Left ventricle myocardium inferior (tissue), 1 donor: ENCODE results near the gene NCAPG2. TPM values are rescaled to one million over a fixed set of nuclear protein-coding genes. Genes with fewer than 3 reads are reported as not detected.

Experiments used
- DNase-seq: peaks from one replicate; pipeline ENCODE4 v3.0.0-alpha.2; 2020
- H3K27ac ChIP-seq: fragments of 200-600 bp; replicated peaks from 2 replicates; pipeline ENCODE4 v1.8.0; 2021
- H3K27me3 ChIP-seq: fragments of 200-600 bp; 2 replicates; pipeline ENCODE4 v1.8.0; 2021; ENCODE audit warnings: low read depth
- H3K36me3 ChIP-seq: fragments of 200-600 bp; 2 replicates; pipeline ENCODE4 v1.8.0; 2021
- H3K4me1 ChIP-seq: fragments of 200-600 bp; 2 replicates; pipeline ENCODE4 v1.8.0; 2021
- H3K4me3 ChIP-seq: fragments of 200-600 bp; 2 replicates; pipeline ENCODE4 v1.8.0; 2021; ENCODE audit warnings: mild to moderate bottlenecking, moderate library complexity
- H3K9me3 ChIP-seq: fragments of 200-600 bp; replicated peaks from 2 replicates; pipeline ENCODE4 v1.8.0; 2021
- intact Hi-C: fragments of 100-400 bp; cut with micrococcal nuclease; formaldehyde crosslinking; loops from one replicate; pipeline ENCODE4 v1.11.0; 2022
- total RNA-seq: library from RNA; stranded (reverse); fragmentation: NEBNext Ultra II Directional; extraction: Animal tissue kit (Norgen Biotek cat#: 25700); gene quantifications from one replicate; pipeline ENCODE4 v1.2.1, GENCODE V29; 2021
- TF ChIP-seq, protein P1 (sequence below): fragments of 200-600 bp; IDR thresholded peaks from 2 replicates; pipeline ENCODE4 v1.8.0; 2021; ENCODE audit warnings: antibody characterized with exemption, mild to moderate bottlenecking, borderline replicate concordance
- donor health status: DM: no; HTN: yes; CAD: no; lungs with severe emphysema.

Gene NCAPG2
- total RNA-seq, 1 donor from 2014 or later = 3.7 TPM

DNA sequence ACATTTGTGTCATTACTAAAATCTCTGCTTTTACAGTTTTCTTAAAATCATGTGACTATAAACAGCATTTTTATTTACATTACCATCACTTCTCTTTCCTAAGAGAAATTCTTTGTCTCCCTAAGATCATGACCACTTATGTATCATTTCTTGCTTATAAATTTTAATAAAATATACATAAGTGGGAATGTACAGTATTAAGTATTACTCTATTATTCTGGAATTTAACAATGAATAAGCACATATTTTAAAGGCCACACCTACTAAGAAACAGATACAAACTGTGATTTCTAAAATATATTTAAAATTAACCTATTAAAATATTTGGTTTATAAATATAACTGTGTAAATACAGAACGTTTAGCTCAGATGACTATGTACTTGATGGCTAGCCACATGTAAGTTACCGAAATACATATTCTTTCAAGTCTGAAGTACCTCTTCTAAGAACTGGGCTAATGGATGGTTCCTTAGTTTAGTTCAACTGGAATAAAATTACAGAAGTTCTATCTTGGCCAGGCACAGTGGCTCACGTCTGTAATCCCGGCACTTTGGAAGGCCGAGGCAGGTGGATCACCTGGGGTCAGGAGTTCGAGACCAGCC, 83.7 kb downstream of the NCAPG2 start:
- Histone ChIP-seq H3K4me1 (no peaks in the 10 kb centered on the region), H3K4me3 (no peak overlapping the region), H3K9me3 (no peaks in the 10 kb centered on the region), H3K27ac (no peak overlapping the region), H3K27me3 (no peaks in the 10 kb centered on the region), H3K36me3 (no peaks in the 10 kb centered on the region)
- TF ChIP-seq, protein P1, sequence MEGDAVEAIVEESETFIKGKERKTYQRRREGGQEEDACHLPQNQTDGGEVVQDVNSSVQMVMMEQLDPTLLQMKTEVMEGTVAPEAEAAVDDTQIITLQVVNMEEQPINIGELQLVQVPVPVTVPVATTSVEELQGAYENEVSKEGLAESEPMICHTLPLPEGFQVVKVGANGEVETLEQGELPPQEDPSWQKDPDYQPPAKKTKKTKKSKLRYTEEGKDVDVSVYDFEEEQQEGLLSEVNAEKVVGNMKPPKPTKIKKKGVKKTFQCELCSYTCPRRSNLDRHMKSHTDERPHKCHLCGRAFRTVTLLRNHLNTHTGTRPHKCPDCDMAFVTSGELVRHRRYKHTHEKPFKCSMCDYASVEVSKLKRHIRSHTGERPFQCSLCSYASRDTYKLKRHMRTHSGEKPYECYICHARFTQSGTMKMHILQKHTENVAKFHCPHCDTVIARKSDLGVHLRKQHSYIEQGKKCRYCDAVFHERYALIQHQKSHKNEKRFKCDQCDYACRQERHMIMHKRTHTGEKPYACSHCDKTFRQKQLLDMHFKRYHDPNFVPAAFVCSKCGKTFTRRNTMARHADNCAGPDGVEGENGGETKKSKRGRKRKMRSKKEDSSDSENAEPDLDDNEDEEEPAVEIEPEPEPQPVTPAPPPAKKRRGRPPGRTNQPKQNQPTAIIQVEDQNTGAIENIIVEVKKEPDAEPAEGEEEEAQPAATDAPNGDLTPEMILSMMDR = no peak
- DNase-seq = no peak
- intact Hi-C loops = no loop called here

DNA sequence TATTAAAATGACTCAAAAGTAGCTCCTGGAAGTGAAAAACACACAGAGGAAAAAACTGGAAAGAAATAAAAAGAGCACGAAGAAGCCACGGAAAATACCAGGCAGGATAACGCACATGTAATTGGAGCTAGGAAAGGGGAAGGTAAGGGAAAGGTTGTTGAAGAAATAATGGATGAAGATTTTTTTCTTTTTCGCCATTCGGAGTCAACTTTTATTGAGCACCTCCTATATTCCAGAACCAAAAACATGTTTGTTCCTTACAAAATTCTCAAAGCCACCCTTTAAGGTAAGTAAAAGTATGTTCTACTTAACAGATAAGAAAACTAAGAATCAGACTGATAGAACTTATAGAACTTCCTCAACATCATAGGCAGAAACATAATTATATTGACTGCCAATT, 84.2 kb downstream of the NCAPG2 start:
- H3K9me3 ChIP-seq = no peaks in the 10 kb centered on the region
- no peaks in the 10 kb centered on the region for H3K36me3 ChIP-seq
- TF ChIP-seq, protein P1 = no peak
- DNase-seq = no peak
- H3K4me1 ChIP-seq = no peaks in the 10 kb centered on the region
- no peaks in the 10 kb centered on the region for H3K27me3 ChIP-seq
- H3K4me3 ChIP-seq = no peak overlapping the region
- intact Hi-C loops = no loop called here
- H3K27ac ChIP-seq = no peak overlapping the region

DNA sequence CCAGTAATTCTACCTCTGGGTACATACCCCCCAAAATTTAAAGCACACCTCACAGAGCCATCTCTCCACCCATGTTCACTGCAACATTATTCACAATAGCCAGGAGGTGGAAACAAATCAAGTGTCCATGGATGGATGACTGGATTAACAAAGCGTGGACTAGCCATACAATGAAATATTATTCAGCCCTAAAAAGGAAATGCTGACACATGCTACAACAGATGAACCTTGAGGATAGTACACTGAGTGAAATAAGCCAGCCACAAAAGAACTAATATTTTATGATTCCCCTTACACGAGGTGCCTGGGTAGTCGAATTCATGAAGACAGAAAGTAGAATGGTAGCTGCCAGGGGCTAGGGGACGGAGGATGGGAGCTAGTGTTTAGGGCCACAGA, 85.9 kb downstream of the NCAPG2 start:
- TF ChIP-seq, protein P1 = no peak
- intact Hi-C loops = no loop called here
- no peaks in the 10 kb centered on the region for H3K36me3 ChIP-seq

DNA sequence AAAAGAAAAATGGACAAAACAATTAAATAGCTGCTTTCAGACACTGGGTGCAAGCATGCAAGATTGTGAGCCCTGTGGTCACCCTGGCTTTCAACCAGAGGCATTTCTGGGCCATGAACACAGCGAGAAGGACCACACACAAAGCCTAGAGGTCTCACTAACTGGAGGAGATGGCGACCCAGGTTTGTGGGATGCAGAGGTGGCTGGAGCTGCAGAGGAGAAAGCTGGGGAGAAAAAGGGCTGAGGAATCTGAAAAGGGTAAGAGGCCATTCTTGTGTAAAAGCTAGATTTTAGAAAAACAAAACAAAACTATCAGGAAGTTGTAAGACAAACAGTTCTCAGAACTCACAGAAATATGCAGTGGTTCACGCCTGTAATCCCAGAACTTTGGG, 86.9 kb downstream of the NCAPG2 start:
- no peaks in the 10 kb centered on the region for H3K9me3 ChIP-seq
- no peaks in the 10 kb centered on the region for H3K27me3 ChIP-seq
- H3K36me3 ChIP-seq = no peaks in the 10 kb centered on the region
- no peaks in the 10 kb centered on the region for H3K4me1 ChIP-seq
- no peak overlapping the region for H3K27ac ChIP-seq
- no peak for DNase-seq
- TF ChIP-seq, protein P1 = no peak
- no peak overlapping the region for H3K4me3 ChIP-seq
- intact Hi-C loops = no loop called here

More for the DNA sequence above, 85.9 kb downstream of the NCAPG2 start:
- H3K4me1 ChIP-seq = no peaks in the 10 kb centered on the region
- no peaks in the 10 kb centered on the region for H3K27me3 ChIP-seq
- H3K4me3 ChIP-seq = no peak overlapping the region
- H3K9me3 ChIP-seq = no peaks in the 10 kb centered on the region
- no peak for DNase-seq
- H3K27ac ChIP-seq = no peak overlapping the region

DNA sequence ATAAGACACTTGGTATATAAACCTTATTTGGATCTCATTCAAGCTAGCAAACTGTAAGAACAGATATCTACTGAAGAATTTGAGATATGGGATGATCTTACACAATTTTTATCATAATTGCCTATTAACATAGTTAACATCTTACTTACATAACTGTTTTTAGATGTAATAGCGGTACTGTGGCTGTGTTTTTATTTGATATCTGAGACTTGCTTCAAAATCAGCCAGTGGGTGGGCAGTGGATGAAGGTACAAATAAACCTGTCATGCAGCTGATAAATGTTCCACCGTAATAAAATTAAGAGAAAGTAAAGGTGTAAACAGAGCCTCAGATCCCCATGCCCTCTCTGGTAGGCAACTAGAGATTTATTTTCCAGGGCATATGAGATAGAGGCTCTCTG, 88.6 kb downstream of the NCAPG2 start:
- Histone ChIP-seq H3K4me1 (no peaks in the 10 kb centered on the region), H3K4me3 (no peak overlapping the region), H3K9me3 (no peaks in the 10 kb centered on the region), H3K36me3 (no peaks in the 10 kb centered on the region), H3K27me3 (no peaks in the 10 kb centered on the region), H3K27ac (no peak overlapping the region)
- DNase-seq = no peak
- TF ChIP-seq, protein P1 = no peak
- intact Hi-C loops = no loop called here

DNA sequence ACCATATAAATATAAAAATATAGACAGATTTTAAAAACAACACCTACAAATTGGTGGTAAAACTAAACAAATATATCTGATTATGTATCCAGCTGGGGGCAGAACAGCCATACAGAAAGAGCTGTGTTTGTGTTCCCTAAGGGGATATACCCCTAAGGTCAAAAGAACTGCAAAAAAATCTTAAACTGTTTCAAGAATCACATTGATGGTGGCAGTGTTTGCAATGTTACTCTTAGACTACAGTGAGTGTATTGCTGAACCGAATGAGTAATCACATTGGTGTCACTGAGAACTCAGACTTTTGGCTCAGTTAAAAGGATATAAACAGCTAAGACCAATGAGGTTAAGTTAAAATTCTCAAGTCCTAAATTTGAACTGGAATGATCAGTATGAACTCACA, 89.9 kb downstream of the NCAPG2 start:
- H3K4me3 ChIP-seq = no peak overlapping the region
- H3K27ac ChIP-seq = no peak overlapping the region
- TF ChIP-seq, protein P1 = no peak
- H3K36me3 ChIP-seq = no peaks in the 10 kb centered on the region
- no peaks in the 10 kb centered on the region for H3K27me3 ChIP-seq
- intact Hi-C loops = no loop called here
- DNase-seq = no peak
- H3K4me1 ChIP-seq = no peaks in the 10 kb centered on the region
- no peaks in the 10 kb centered on the region for H3K9me3 ChIP-seq
